IPS-20b (cell line): ENCODE data around the gene EVA1A.

Source experiments
- H3K27ac ChIP-seq: one replicate; pipeline ENCODE4 v1.5.1; 2013; ENCODE audit warnings: low read length
- H3K27me3 ChIP-seq: 2 replicates; pipeline ENCODE4 v1.6.1; 2013; ENCODE audit warnings: mild to moderate bottlenecking, low read length, inconsistent platforms; ENCODE audit not compliant: insufficient read depth
- H3K36me3 ChIP-seq: 2 replicates; pipeline ENCODE4 v1.6.1; 2013; ENCODE audit warnings: low read depth, mild to moderate bottlenecking, inconsistent platforms, low read length, moderate library complexity; ENCODE audit not compliant: insufficient read depth
- H3K4me1 ChIP-seq: 2 replicates; pipeline ENCODE4 v1.6.1; 2013; ENCODE audit warnings: mild to moderate bottlenecking, control low read depth, inconsistent platforms, low read length, moderate library complexity; ENCODE audit not compliant: insufficient read depth
- H3K4me3 ChIP-seq: 2 replicates; pipeline ENCODE4 v1.5.1; 2013; ENCODE audit warnings: mild to moderate bottlenecking, low read length, inconsistent platforms
- H3K9ac ChIP-seq: 2 replicates; pipeline ENCODE4 v1.6.1; 2013; ENCODE audit warnings: low read depth, mild to moderate bottlenecking, inconsistent platforms, low read length, moderate library complexity
- H3K9me3 ChIP-seq: 2 replicates; pipeline ENCODE4 v1.6.1; 2013; ENCODE audit warnings: mild to moderate bottlenecking, low read depth, low read length, inconsistent platforms; ENCODE audit not compliant: insufficient read depth

The EVA1A gene

DNA sequence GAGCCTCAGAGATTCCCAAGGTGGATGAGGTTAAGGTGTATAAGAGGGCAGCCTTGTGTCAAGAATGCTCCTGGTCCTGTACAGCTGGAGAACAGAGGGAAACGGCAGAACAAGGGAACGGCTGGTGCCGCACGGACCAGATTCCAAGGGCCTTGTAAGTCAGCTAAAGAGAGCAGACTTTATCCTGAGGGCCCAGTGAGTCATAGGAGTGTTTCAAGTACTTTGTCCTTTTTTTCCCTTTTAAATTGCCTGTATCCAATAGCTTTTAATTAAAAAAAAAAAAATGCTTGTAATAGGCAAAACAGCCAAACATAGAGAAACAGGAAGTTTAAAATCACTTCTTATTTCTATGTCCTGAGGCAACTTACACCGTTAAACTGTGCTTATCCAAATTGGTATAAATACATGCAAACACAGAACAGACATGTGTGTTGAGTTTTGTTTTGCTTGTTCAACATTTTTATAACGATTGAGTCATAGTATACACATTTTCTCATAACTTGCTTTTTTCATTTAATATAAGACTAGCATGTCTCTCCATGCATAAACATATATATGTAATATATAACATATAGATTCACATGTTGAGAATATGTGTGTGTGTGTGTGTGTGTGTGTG lies 42.1 kb upstream of the EVA1A start:
- Histone ChIP-seq H3K4me1 (0 out of 2 replicates have a peak, but pooled peaks cover 3% of the 10 kb centered on the region), H3K27me3 (no peaks in the 10 kb centered on the region), H3K9ac (no peak overlapping the region), H3K4me3 (no peak overlapping the region), H3K9me3 (no peaks in the 10 kb centered on the region), H3K36me3 (no peaks in the 10 kb centered on the region), H3K27ac (no peak overlapping the region)

- no peak overlapping the region for H3K27ac ChIP-seq
- H3K27me3 ChIP-seq, result no peaks in the 10 kb centered on the region
- no peak overlapping the region for H3K9ac ChIP-seq
- no peak overlapping the region for H3K4me3 ChIP-seq
- H3K9me3 ChIP-seq, result no peaks in the 10 kb centered on the region
- no peaks in the 10 kb centered on the region for H3K4me1 ChIP-seq
- no peaks in the 10 kb centered on the region for H3K36me3 ChIP-seq
These were observed 39.8 kb upstream of the EVA1A start for GRCh38 chr2:75600461-75601011.

- H3K9ac ChIP-seq, result no peak overlapping the region
- H3K9me3 ChIP-seq, result no peaks in the 10 kb centered on the region
- no peaks in the 10 kb centered on the region for H3K36me3 ChIP-seq
- no peak overlapping the region for H3K27ac ChIP-seq
- no peaks in the 10 kb centered on the region for H3K4me1 ChIP-seq
- H3K27me3 ChIP-seq, result no peaks in the 10 kb centered on the region
- H3K4me3 ChIP-seq, result no peak overlapping the region
These were observed 37.9 kb upstream of the EVA1A start for GRCh38 chr2:75598589-75599155.

- Histone ChIP-seq H3K4me3 (no peak overlapping the region), H3K9me3 (no peaks in the 10 kb centered on the region), H3K4me1 (no peaks in the 10 kb centered on the region), H3K36me3 (no peaks in the 10 kb centered on the region), H3K27me3 (no peaks in the 10 kb centered on the region), H3K27ac (no peak overlapping the region), H3K9ac (no peak overlapping the region)
These were observed 37.2 kb upstream of the EVA1A start for GRCh38 chr2:75597949-75598348.

- Histone ChIP-seq H3K4me3 (no peak overlapping the region), H3K4me1 (no peaks in the 10 kb centered on the region), H3K9me3 (no peaks in the 10 kb centered on the region), H3K27me3 (no peaks in the 10 kb centered on the region), H3K9ac (no peak overlapping the region), H3K36me3 (no peaks in the 10 kb centered on the region), H3K27ac (no peak overlapping the region)
These were observed 36.0 kb upstream of the EVA1A start for GRCh38 chr2:75596784-75597183.

DNA sequence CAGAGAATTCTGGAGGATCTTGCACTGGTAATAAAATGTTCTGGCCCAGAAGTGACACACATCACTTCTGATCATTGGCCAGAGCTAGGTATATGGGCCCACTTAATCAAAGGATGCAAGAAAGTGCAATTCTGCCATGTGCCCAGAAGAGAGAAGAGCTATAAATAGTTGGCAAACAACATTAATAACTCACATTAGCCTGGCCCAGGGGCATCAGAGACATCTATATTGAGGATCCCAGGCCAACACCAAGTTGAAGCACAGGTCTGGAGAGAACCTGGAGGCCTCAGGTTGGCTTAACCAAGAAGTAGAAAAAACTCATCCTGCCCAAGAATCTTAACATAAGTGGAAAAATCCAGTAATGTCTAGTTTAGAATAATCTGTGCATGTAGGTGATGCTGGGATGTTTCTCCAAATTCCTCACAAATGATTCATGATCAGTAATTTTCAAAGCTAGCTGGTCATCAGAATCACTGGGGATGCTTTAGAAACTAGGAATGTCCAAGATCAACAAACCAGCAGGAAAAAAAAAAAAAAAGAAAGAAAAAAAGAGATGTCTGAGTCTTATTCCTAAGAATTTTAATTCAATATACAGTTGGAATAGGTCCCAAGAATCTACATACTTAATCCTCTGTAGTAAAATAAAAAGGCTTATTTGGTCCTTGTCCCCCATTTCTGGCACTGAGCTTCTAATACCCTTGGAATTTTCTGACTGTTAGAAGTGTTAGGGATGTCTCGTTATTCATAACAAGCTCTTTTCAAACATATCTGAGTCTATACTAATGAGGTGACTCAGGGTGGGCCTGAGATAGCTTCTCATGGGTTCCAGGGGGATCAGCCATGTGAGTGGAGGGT lies 35.0 kb upstream of the EVA1A start:
- no peaks in the 10 kb centered on the region for H3K9me3 ChIP-seq
- H3K27me3 ChIP-seq, result no peaks in the 10 kb centered on the region
- no peaks in the 10 kb centered on the region for H3K4me1 ChIP-seq
- no peak overlapping the region for H3K27ac ChIP-seq
- H3K9ac ChIP-seq, result no peak overlapping the region
- no peak overlapping the region for H3K4me3 ChIP-seq
- H3K36me3 ChIP-seq, result no peaks in the 10 kb centered on the region

DNA sequence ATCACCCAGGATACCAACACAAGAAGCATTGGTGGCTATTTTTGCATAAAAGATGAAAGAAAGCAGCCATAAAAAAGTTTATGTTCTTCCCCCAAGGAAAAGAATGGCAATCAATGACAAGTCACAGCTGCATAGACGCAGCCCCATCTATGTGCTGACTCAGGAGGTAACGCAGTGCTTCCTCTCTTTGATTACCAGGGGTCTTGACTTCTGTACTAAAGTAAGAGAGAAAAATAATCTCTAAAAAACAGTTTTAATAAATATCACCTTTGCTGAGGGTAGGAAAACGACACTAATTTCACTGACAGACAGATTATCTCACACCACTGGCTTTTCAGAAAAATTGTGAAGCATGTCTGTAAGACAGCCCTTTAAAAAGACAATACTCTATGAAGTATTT lies 33.9 kb upstream of the EVA1A start:
- Histone ChIP-seq H3K4me3 (no peak overlapping the region), H3K4me1 (no peaks in the 10 kb centered on the region), H3K36me3 (no peaks in the 10 kb centered on the region), H3K27me3 (no peaks in the 10 kb centered on the region), H3K9ac (no peak overlapping the region), H3K9me3 (no peaks in the 10 kb centered on the region), H3K27ac (no peak overlapping the region)

DNA sequence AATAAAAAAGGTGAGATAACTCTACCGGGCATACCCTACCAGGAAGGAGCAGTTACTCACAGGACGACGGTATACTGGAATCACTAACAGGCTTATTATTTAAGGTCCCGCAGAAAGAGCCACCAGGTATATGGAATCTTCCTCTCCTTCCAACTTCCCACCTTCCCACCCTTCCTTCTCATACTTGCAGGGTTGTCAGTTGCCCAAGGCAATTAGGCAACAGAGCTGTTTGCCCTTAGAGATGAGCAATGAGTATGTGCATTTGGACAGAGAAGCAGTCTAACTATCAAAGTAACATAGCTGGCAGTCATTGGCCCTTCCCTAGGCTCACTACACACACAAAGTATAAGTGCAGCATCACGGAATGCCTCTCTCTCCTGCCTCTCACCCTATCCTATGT lies 32.1 kb upstream of the EVA1A start:
- Histone ChIP-seq H3K27me3 (no peaks in the 10 kb centered on the region), H3K4me3 (no peak overlapping the region), H3K27ac (no peak overlapping the region), H3K9ac (no peak overlapping the region), H3K4me1 (no peaks in the 10 kb centered on the region), H3K36me3 (no peaks in the 10 kb centered on the region), H3K9me3 (no peaks in the 10 kb centered on the region)

GRCh38 chr2:75592030-75592429 lies 31.3 kb upstream of the EVA1A start:
- H3K27ac ChIP-seq, result no peak overlapping the region
- no peaks in the 10 kb centered on the region for H3K9me3 ChIP-seq
- H3K9ac ChIP-seq, result no peak overlapping the region

GRCh38 chr2:75589391-75590105 lies 28.8 kb upstream of the EVA1A start:
- Histone ChIP-seq H3K4me3 (no peak overlapping the region), H3K27ac (no peak overlapping the region), H3K9ac (no peak overlapping the region), H3K27me3 (no peaks in the 10 kb centered on the region), H3K9me3 (no peaks in the 10 kb centered on the region), H3K4me1 (no peaks in the 10 kb centered on the region), H3K36me3 (no peaks in the 10 kb centered on the region)

More at GRCh38 chr2:75592030-75592429, 31.3 kb upstream of the EVA1A start:
- Histone ChIP-seq H3K4me1 (no peaks in the 10 kb centered on the region), H3K27me3 (no peaks in the 10 kb centered on the region), H3K36me3 (no peaks in the 10 kb centered on the region), H3K4me3 (no peak overlapping the region)

GRCh38 chr2:75587954-75588587 lies 27.3 kb upstream of the EVA1A start:
- Histone ChIP-seq H3K4me1 (no peaks in the 10 kb centered on the region), H3K27ac (no peak overlapping the region), H3K9me3 (no peaks in the 10 kb centered on the region), H3K4me3 (no peak overlapping the region), H3K36me3 (no peaks in the 10 kb centered on the region), H3K9ac (no peak overlapping the region), H3K27me3 (no peaks in the 10 kb centered on the region)
